Prostate gland (tissue), 2 donors: ENCODE measurements around the gene PPP1R37.

Source experiments
- CTCF ChIP-seq, 4 experiments: fragments of 200-600 bp in 2 of 4; fragments of 450-650 bp in 2 of 4; sonication (generic) in 2 of 4; IDR thresholded peaks; 1 replicate in 3 of 4; 2 replicates in 1 of 4; pipeline ENCODE4 v1.5.1; 2016 to 2019; ENCODE audit warnings: antibody characterized with exemption in 4 of 4, mild to moderate bottlenecking in 2 of 4, moderate library complexity in 2 of 4
- POLR2AphosphoS5 ChIP-seq: sonication (generic); formaldehyde crosslinking; IDR thresholded peaks from one replicate; pipeline ENCODE4 v1.6.1; 2017; ENCODE audit warnings: antibody characterized with exemption

GRCh38 chr19:45100846-45101252 is 7.9 kb downstream of the PPP1R37 start:
- TF ChIP-seq POLR2AphosphoS5 (no peak), CTCF (IDR thresholded peaks at IDR 0.05) (no peak)
